GM12874 (cell line): ENCODE data around the gene GNAS.

Source experiments
- CTCF ChIP-seq: IDR thresholded peaks from 2 replicates; pipeline ENCODE4 v1.5.1; 2011; ENCODE audit warnings: low read depth, mild to moderate bottlenecking, control low read depth, low read length, moderate library complexity; ENCODE audit not compliant: insufficient read depth

GNAS gene

DNA sequence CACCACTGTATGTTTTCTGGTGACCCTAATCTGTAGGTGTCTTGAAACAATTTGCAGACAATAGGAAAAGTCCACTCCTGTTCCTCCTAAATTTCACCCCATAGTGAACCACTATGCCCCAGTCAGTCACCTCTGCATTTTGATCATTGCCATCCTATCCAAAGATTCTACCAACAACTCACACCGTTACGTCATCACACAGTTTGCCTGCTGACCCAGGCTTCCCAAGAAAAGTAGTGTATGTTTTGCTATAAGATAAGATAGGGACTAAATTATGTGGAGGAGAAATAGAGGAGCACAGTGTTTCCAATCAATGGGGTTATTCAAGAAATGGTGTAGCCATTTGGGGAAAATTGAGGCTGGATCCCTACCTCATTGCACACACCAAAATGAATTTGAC is 58.8 kb downstream of the GNAS start:
- no peak for TF ChIP-seq CTCF

DNA sequence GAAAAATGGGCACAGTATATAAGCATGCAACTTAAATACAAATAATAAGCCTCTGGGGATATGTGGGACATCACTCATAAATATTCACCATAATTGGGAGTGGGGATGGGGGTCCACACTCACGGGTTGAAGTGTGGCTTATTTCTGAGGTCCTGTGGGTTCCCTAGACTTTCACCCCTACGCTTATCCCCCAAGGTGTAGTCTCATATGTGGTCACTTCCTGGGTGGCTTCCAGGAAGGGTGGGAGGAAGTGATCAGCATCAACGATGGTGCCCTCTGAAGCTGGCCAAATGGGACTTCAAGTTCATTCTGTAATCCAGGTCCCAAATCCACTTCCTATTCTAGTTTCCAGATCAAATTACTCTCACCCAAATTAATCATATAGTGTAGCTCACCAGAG is 59.5 kb downstream of the GNAS start:
- no peak for TF ChIP-seq CTCF

DNA sequence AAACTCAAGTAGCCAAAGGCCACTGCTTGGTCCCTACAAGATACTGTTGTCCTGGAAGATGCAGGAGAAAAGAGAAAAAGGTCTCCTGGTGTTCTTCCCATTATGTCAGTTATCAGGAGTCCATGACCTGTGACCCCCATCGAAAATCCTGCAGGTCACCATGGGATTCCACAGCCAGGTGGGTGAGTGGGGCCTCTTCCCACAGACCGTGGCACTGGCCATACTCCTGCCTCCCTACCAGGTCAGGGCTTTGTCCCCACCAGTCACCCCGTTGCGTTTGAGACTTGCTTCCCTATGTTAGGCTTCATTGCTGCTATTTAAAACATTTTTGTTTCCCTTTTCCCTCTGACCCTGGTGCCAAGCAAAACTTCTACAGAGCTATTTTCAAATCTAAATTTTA is 60.6 kb downstream of the GNAS start:
- no peak for TF ChIP-seq CTCF

DNA sequence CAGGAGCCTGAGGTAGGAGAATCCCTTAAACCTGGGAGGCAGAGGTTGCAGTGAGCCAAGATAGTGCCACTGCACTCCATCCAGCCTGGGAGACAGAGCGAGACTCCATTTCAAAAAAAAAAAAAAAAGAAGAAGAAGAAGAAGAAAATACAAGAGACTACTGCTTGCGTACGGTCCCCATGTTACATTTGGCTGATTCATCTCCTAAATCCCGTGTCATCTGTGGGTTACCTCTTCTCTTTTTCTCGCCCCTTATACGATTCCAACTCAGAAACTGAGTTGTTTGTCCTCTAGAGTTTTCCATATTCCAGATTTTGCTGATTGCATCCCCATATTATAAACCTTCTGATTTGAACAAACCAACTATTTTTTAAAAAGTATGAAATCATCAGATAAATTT is 66.1 kb downstream of the GNAS start:
- no peak for TF ChIP-seq CTCF

DNA sequence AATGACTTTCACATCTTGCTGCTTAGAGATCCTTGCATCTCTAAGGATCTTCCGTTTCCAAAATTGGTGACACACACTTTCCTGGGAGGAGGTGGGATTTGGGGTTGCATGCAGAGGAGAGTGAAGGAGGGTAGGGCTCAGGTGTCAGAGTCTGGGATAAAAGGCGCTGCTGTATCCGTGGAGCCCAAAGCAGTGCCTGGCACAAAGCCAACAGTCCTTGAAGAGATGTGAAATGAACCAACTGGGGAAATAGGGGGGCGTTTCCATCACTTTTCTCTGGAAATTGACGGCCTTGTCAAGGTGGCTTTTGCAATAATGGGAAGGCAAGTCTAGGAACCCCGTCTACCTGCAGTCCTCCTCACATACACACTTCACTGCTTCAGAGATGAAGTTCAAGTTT is 69.0 kb downstream of the GNAS start:
- TF ChIP-seq CTCF, result no peak

GRCh38 chr20:58922036-58922435 is 69.5 kb downstream of the GNAS start:
- no peak for TF ChIP-seq CTCF

GRCh38 chr20:58923117-58923712 is 70.7 kb downstream of the GNAS start:
- no peak for TF ChIP-seq CTCF
